HepG2 (cell line): Measurements from ENCODE around the gene MND1. TPM values are rescaled to one million over a fixed set of nuclear protein-coding genes. Genes with fewer than 3 reads are reported as not detected.

Experiments used
- ASH2L ChIP-seq: fragments of 300-600, 200-600 bp; sonication (generic); IDR thresholded peaks from 2 replicates; pipeline ENCODE4 v1.7.0; 2017; ENCODE audit warnings: low read depth, mild to moderate bottlenecking, moderate library complexity, mixed read lengths, low read length; ENCODE audit not compliant: insufficient read length
- CSRNP1 ChIP-seq: sonication (generic); formaldehyde crosslinking; IDR thresholded peaks from 2 replicates; pipeline ENCODE4 v1.8.1; 2023; ENCODE audit warnings: mild to moderate bottlenecking, missing genetic modification reagents
- DMAP1 ChIP-seq: IDR thresholded peaks from 2 replicates; pipeline ENCODE4 v1.6.1; 2016
- DZIP1 ChIP-seq: sonication (generic); formaldehyde crosslinking; IDR thresholded peaks from 2 replicates; pipeline ENCODE4 v1.5.0; 2020; ENCODE audit warnings: mild to moderate bottlenecking, missing genetic modification reagents
- HOXA5 ChIP-seq: sonication (generic); formaldehyde crosslinking; IDR thresholded peaks from 2 replicates; pipeline ENCODE4 v1.4.0; 2020; ENCODE audit warnings: missing genetic modification reagents
- ISL2 ChIP-seq: sonication (generic); formaldehyde crosslinking; IDR thresholded peaks from 2 replicates; pipeline ENCODE4 v1.5.0; 2020; ENCODE audit warnings: missing genetic modification reagents
- NONO ChIP-seq, 2 experiments: fragments of 450-650 bp in 1 of 2; sonication (generic) in 1 of 2; formaldehyde crosslinking in 1 of 2; IDR thresholded peaks in 1 of 2; conservative IDR thresholded peaks in 1 of 2; 2 replicates each; pipeline versions ENCODE4 v1.6.1 to v1.8.0; 2017 to 2022; ENCODE audit warnings: mild to moderate bottlenecking in 1 of 2, missing genetic modification reagents in 1 of 2, moderate library complexity in 1 of 2
- SIN3A ChIP-seq: IDR thresholded peaks from 2 replicates; pipeline ENCODE4 v1.6.1; 2011; ENCODE audit warnings: low read depth, mild to moderate bottlenecking, control low read depth, low read length, borderline replicate concordance
- SP2 ChIP-seq: sonication (generic); formaldehyde crosslinking; IDR thresholded peaks from 2 replicates; pipeline ENCODE4 v1.5.1; 2020; ENCODE audit warnings: mild to moderate bottlenecking, missing genetic modification reagents
- TOE1 ChIP-seq: sonication (generic); formaldehyde crosslinking; IDR thresholded peaks from 2 replicates; pipeline ENCODE4 v1.4.0; 2020; ENCODE audit warnings: mild to moderate bottlenecking, missing genetic modification reagents
- XRCC5 ChIP-seq: fragments of 200-400 bp; formaldehyde crosslinking; optimal IDR thresholded peaks from 2 replicates; pipeline ENCODE3; 2017; ENCODE audit warnings: mild to moderate bottlenecking, low read length
- YY1 ChIP-seq: IDR thresholded peaks from 2 replicates; pipeline ENCODE4 v1.6.1; 2011; ENCODE audit warnings: low read length, low read depth, moderate library complexity, mild to moderate bottlenecking; ENCODE audit not compliant: insufficient read depth, insufficient replicate concordance
- ZMYM4 ChIP-seq: sonication (generic); formaldehyde crosslinking; IDR thresholded peaks from 2 replicates; pipeline ENCODE4 v1.8.1; 2023; ENCODE audit warnings: mild to moderate bottlenecking, missing genetic modification reagents
- ZNF430 ChIP-seq: sonication (generic); formaldehyde crosslinking; IDR thresholded peaks from 2 replicates; pipeline ENCODE4 v1.9.0; 2021; ENCODE audit warnings: mild to moderate bottlenecking, missing genetic modification reagents
- ZNF503 ChIP-seq: sonication (generic); formaldehyde crosslinking; IDR thresholded peaks from 2 replicates; pipeline ENCODE4 v1.4.0; 2020; ENCODE audit warnings: missing genetic modification reagents
- ZNF572 ChIP-seq: sonication (generic); formaldehyde crosslinking; IDR thresholded peaks from 2 replicates; pipeline ENCODE4 v1.5.1; 2020; ENCODE audit warnings: mild to moderate bottlenecking, missing genetic modification reagents
- ZNF784 ChIP-seq: sonication (generic); formaldehyde crosslinking; IDR thresholded peaks from 2 replicates; pipeline ENCODE4 v1.5.1; 2020; ENCODE audit warnings: missing genetic modification reagents, mild to moderate bottlenecking, borderline replicate concordance
- polyA plus RNA-seq, 8 experiments: library from polyadenylated mRNA; depleted of rRNA in 3 of 8; stranded (reverse) in 7 of 8; unstranded in 1 of 8; fragments of >200 nt; fragmentation: Illumina TruSeq in 4 of 8; extraction: Trizol in 4 of 8; gene quantifications; 2 replicates each; pipeline versions ENCODE4 v1.2.1 to v1.2.3, GENCODE V29; 2011 to 2016; ENCODE audit warnings: low read depth in 4 of 8, missing spikeins in 1 of 8, mixed read lengths in 1 of 8; ENCODE audit not compliant: insufficient read depth in 1 of 8
- total RNA-seq, 5 experiments: library from RNA; depleted of rRNA; stranded (reverse); fragments of >200 nt; fragmentation: Illumina TruSeq; extraction: Trizol; gene quantifications; 2 replicates each; pipeline ENCODE4 v1.2.3, GENCODE V29; 2016; ENCODE audit warnings: low read depth in 1 of 5
- TF ChIP-seq, protein P1 (sequence below): sonication (generic); formaldehyde crosslinking; IDR thresholded peaks from 2 replicates; pipeline ENCODE4 v1.9.0; 2022; ENCODE audit warnings: low read depth, missing genetic modification reagents

Gene MND1
- total and polyA plus RNA-seq, 2 of the 13 experiments (the other 11 are each of a cell fraction or from before 2014, with no cell fraction given): 4.8 to 30.7 TPM

- TF ChIP-seq YY1 (peak; percentile 81), ZNF572 (0 out of 2 replicates have a peak, but pooled peaks have one; percentile 8), ZNF784 (0 out of 2 replicates have a peak, but pooled peaks have one; percentile 47), ZNF503 (CRISPR knock-in tag) (peak; percentile 67), ZMYM4 (peak; percentile 77), SIN3A (peak; percentile 96; the same call in 1 of the 2 replicates), ZNF430 (peak; percentile 79), DZIP1 (peak; percentile 29; the same call in 1 of the 2 replicates), ASH2L (peak; percentile 91), SP2 (CRISPR knock-in tag) (0 out of 2 replicates have a peak, but pooled peaks have one; percentile 21), TOE1 (CRISPR knock-in tag) (no peak), NONO (IDR thresholded peaks at IDR 0.05) (no peak), NONO (CRISPR knock-in tag; conservative IDR thresholded peaks at IDR 0.05) (peak; percentile 80; the same call in 1 of the 2 replicates), CSRNP1 (CRISPR knock-in tag) (peak; percentile 68; the same call in 1 of the 2 replicates), HOXA5 (CRISPR knock-in tag) (0 out of 2 replicates have a peak, but pooled peaks have one; percentile 8), DMAP1 (CRISPR knock-in tag) (peak; percentile 60; the same call in 1 of the 2 replicates), XRCC5 (peak; percentile 78), ISL2 (CRISPR knock-in tag) (peak; percentile 68; the same call in 1 of the 2 replicates)
- TF ChIP-seq, protein P1, sequence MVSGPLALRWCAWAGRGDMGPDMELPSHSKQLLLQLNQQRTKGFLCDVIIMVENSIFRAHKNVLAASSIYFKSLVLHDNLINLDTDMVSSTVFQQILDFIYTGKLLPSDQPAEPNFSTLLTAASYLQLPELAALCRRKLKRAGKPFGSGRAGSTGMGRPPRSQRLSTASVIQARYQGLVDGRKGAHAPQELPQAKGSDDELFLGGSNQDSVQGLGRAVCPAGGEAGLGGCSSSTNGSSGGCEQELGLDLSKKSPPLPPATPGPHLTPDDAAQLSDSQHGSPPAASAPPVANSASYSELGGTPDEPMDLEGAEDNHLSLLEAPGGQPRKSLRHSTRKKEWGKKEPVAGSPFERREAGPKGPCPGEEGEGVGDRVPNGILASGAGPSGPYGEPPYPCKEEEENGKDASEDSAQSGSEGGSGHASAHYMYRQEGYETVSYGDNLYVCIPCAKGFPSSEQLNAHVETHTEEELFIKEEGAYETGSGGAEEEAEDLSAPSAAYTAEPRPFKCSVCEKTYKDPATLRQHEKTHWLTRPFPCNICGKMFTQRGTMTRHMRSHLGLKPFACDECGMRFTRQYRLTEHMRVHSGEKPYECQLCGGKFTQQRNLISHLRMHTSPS (CRISPR knock-in tag): 0 out of 2 replicates have a peak, but pooled peaks have one; percentile 14
Observed at GRCh38 chr4:153344131-153345011, at the start of gene MND1 (continued).
